Upper lobe of left lung (tissue), 6 donors: ENCODE measurements around the gene ACTL10. TPM values are rescaled to one million over a fixed set of nuclear protein-coding genes. Genes with fewer than 3 reads are reported as not detected.

Experiments used
- ATAC-seq, 2 donors: fragments of 200-7000 bp; cut with Tn5 transposase; one replicate each; pipeline ENCODE4 v1.9.1; 2022; ENCODE audit warnings: mild to moderate bottlenecking in 2 of 2, moderate library complexity in 2 of 2; ENCODE audit not compliant: low FRiP score in 2 of 2
- DNase-seq, 2 donors: peaks; one replicate each; pipeline ENCODE4 v3.0.0-alpha.2; 2019 to 2020
- H3K27ac ChIP-seq, 4 donors: fragments of 200-600 bp; sonication (generic); one replicate each; pipeline ENCODE4 v1.5.1; 2016 to 2019
- H3K27me3 ChIP-seq, 4 donors: fragments of 200-600 bp; sonication (generic); one replicate each; pipeline ENCODE4 v1.5.1; 2017 to 2019
- H3K36me3 ChIP-seq, 4 donors: fragments of 200-600 bp; sonication (generic); one replicate each; pipeline ENCODE4 v1.5.1; 2016 to 2019
- H3K4me1 ChIP-seq, 4 donors: fragments of 200-600 bp; sonication (generic); one replicate each; pipeline ENCODE4 v1.5.1; 2018 to 2019
- H3K4me3 ChIP-seq, 4 donors: fragments of 200-600 bp; sonication (generic); one replicate each; pipeline ENCODE4 v1.5.1; 2017 to 2019; ENCODE audit warnings: mild to moderate bottlenecking in 2 of 4, moderate library complexity in 1 of 4
- H3K9me3 ChIP-seq, 4 donors: fragments of 200-600 bp; sonication (generic); one replicate each; pipeline ENCODE4 v1.5.1; 2018 to 2019
- CTCF ChIP-seq, 6 experiments: fragments of 450-650 bp in 4 of 6; fragments of 200-600 bp in 2 of 6; sonication (generic) in 2 of 6; IDR thresholded peaks; one replicate each; pipeline ENCODE4 v1.5.1; 2016 to 2019; ENCODE audit warnings: antibody characterized with exemption in 6 of 6
- EP300 ChIP-seq, 4 donors: sonication (generic); formaldehyde crosslinking; IDR thresholded peaks; one replicate each; pipeline ENCODE4 v1.5.1; 2017; ENCODE audit warnings: antibody characterized with exemption in 4 of 4, control low read depth in 2 of 4
- POLR2A ChIP-seq, 4 donors: fragments of 450-650 bp; IDR thresholded peaks; one replicate each; pipeline ENCODE4 v1.5.1; 2016 to 2017; ENCODE audit warnings: antibody characterized with exemption in 4 of 4, mild to moderate bottlenecking in 2 of 4
- POLR2AphosphoS5 ChIP-seq, 2 donors: sonication (generic); formaldehyde crosslinking; IDR thresholded peaks; one replicate each; pipeline ENCODE4 v1.5.1; 2017; ENCODE audit warnings: antibody characterized with exemption in 2 of 2
- WGBS, 2 donors: methylation state at CpG; one replicate each; pipeline ENCODE4 v1.1.5; 2017 to 2018; 5-methylcytosine and 5-hydroxymethylcytosine counted together
- total RNA-seq, 6 donors: library from RNA; depleted of rRNA in 4 of 6; stranded (reverse); fragments of >200 nt in 4 of 6; gene quantifications; one replicate each; pipeline versions ENCODE4 v1.1.0 to v1.2.1, GENCODE V29; 2016 to 2021
- donor health status: DM: no; HTN: no; CAD: no; lungs with moderate emphysema.
- donor health status: DM: no; HTN: yes; CAD: no; lungs with severe emphysema.

The ACTL10 gene
- total RNA-seq, 6 donors from 2014 or later, result 1.7 to 3.8 (median 2.1) TPM; not detected in 1

GRCh38 chr20:33658929-33659328, 7.8 kb upstream of the ACTL10 start:
- DNase-seq, result no peak
- Histone ChIP-seq H3K9me3 (no peaks in the 10 kb centered on the region), H3K4me1 (peaks cover 6 to 22% (median 21%) of the 10 kb centered on the region in 4 donors), H3K36me3 (peaks cover 5 to 36% (median 24%) of the 10 kb centered on the region in 4 donors), H3K27ac (no peak overlapping the region), H3K4me3 (no peak overlapping the region), H3K27me3 (no peaks in the 10 kb centered on the region)
- ATAC-seq, result no peak
- TF ChIP-seq POLR2AphosphoS5 (IDR thresholded peaks at IDR 0.05), result no peak
- TF ChIP-seq CTCF (IDR thresholded peaks at IDR 0.05), result no peak
- no peak for TF ChIP-seq POLR2A (IDR thresholded peaks at IDR 0.05)
- TF ChIP-seq EP300 (IDR thresholded peaks at IDR 0.05), result no peak
- 89 to 94% methylated on average over 3 to 4 of the region's 4 CpGs for WGBS, 2 donors

- Histone ChIP-seq H3K4me1 (peaks cover 12 to 24% (median 22%) of the 10 kb centered on the region in 4 donors), H3K9me3 (no peaks in the 10 kb centered on the region), H3K36me3 (peaks cover 5 to 36% (median 24%) of the 10 kb centered on the region in 4 donors), H3K4me3 (no peak overlapping the region), H3K27me3 (no peaks in the 10 kb centered on the region), H3K27ac (no peak overlapping the region)
- 94 to 95% methylated on average over 4 to 29 of the region's 32 CpGs for WGBS, 2 donors
- TF ChIP-seq POLR2A (IDR thresholded peaks at IDR 0.05) (no peak), CTCF (IDR thresholded peaks at IDR 0.05) (no peak), EP300 (IDR thresholded peaks at IDR 0.05) (no peak), POLR2AphosphoS5 (IDR thresholded peaks at IDR 0.05) (no peak)
- no peak for DNase-seq
- ATAC-seq, result no peak
Measured at GRCh38 chr20:33659341-33660034, 7.3 kb upstream of the ACTL10 start.

- DNase-seq, result no peak
- peaks cover 14 to 23% (median 19%) of the 10 kb centered on the region in 4 donors for H3K4me1 ChIP-seq
- TF ChIP-seq CTCF (IDR thresholded peaks at IDR 0.05) (no peak), POLR2A (IDR thresholded peaks at IDR 0.05) (no peak), EP300 (IDR thresholded peaks at IDR 0.05) (no peak), POLR2AphosphoS5 (IDR thresholded peaks at IDR 0.05) (no peak)
- H3K27me3 ChIP-seq, result no peaks in the 10 kb centered on the region
- no peak overlapping the region for H3K27ac ChIP-seq
- H3K9me3 ChIP-seq, result no peaks in the 10 kb centered on the region
- WGBS, 2 donors, result 88 to 92% methylated on average over 9 to 21 of the region's 21 CpGs
- ATAC-seq, result no peak
- peaks cover 5 to 36% (median 24%) of the 10 kb centered on the region in 4 donors for H3K36me3 ChIP-seq
- H3K4me3 ChIP-seq, result no peak overlapping the region
Measured at GRCh38 chr20:33660035-33660684, 6.6 kb upstream of the ACTL10 start.

- DNase-seq (no peak), ATAC-seq (no peak)
- Histone ChIP-seq H3K27me3 (no peaks in the 10 kb centered on the region), H3K4me3 (no peak overlapping the region), H3K9me3 (no peaks in the 10 kb centered on the region), H3K4me1 (peaks cover 14 to 27% (median 19%) of the 10 kb centered on the region in 4 donors), H3K36me3 (peaks cover 5 to 36% (median 24%) of the 10 kb centered on the region in 4 donors), H3K27ac (no peak overlapping the region)
- 86 to 90% methylated on average over 6 to 7 of the region's 7 CpGs for WGBS, 2 donors
- TF ChIP-seq CTCF (IDR thresholded peaks at IDR 0.05), result no peak
- TF ChIP-seq POLR2A (IDR thresholded peaks at IDR 0.05), result no peak
- no peak for TF ChIP-seq EP300 (IDR thresholded peaks at IDR 0.05)
- TF ChIP-seq POLR2AphosphoS5 (IDR thresholded peaks at IDR 0.05), result no peak
Measured at GRCh38 chr20:33660685-33661058, 6.1 kb upstream of the ACTL10 start.
